Astrocyte (in vitro differentiated cells and primary cell): Measurements from ENCODE around the gene FYN. TPM values are rescaled to one million over a fixed set of nuclear protein-coding genes. Genes with fewer than 3 reads are reported as not detected.

ENCODE experiments used
- DNase-seq: peaks from one replicate; pipeline ENCODE4 v3.0.0-alpha.2; 2010; ENCODE audit warnings: low read depth
- FAIRE-seq: peaks from 2 replicates; lab custom pipeline; 2011; peaks lifted over from hg19 to GRCh38; lab: Jason Lieb, UNC
- H2AFZ ChIP-seq: 2 replicates; pipeline ENCODE4 v1.6.0; 2012; ENCODE audit warnings: low read depth, low read length, inconsistent platforms
- H3K27ac ChIP-seq: 2 replicates; pipeline ENCODE4 v1.5.1; 2011; ENCODE audit warnings: low read depth, low read length, inconsistent platforms
- H3K27me3 ChIP-seq: 2 replicates; pipeline ENCODE4 v1.6.0; 2011; ENCODE audit warnings: low read length, inconsistent platforms; ENCODE audit not compliant: insufficient read depth
- H3K36me3 ChIP-seq: 2 replicates; pipeline ENCODE4 v1.5.1; 2011; ENCODE audit warnings: low read length, inconsistent platforms; ENCODE audit not compliant: insufficient read depth
- H3K4me1 ChIP-seq: 2 replicates; pipeline ENCODE4 v1.5.1; 2011; ENCODE audit warnings: low read length, inconsistent platforms; ENCODE audit not compliant: insufficient read depth
- H3K4me2 ChIP-seq: 2 replicates; pipeline ENCODE4 v1.6.0; 2012; ENCODE audit warnings: low read length, inconsistent platforms
- H3K4me3 ChIP-seq: 2 replicates; pipeline ENCODE4 v1.5.1; 2011; ENCODE audit warnings: low read depth, mild to moderate bottlenecking, low read length, inconsistent platforms; ENCODE audit not compliant: insufficient read depth
- H3K79me2 ChIP-seq: 2 replicates; pipeline ENCODE4 v1.6.0; 2012; ENCODE audit warnings: mild to moderate bottlenecking, low read length, inconsistent platforms; ENCODE audit not compliant: insufficient read depth
- H3K9ac ChIP-seq: 2 replicates; pipeline ENCODE4 v1.6.0; 2012; ENCODE audit warnings: mild to moderate bottlenecking, low read length, inconsistent platforms
- H3K9me3 ChIP-seq: 2 replicates; pipeline ENCODE4 v1.5.1; 2012; ENCODE audit warnings: low read depth, mild to moderate bottlenecking, low read length, inconsistent platforms; ENCODE audit not compliant: insufficient read depth
- H4K20me1 ChIP-seq: 2 replicates; pipeline ENCODE4 v1.6.0; 2012; ENCODE audit warnings: low read length, inconsistent platforms; ENCODE audit not compliant: insufficient read depth
- H3K27ac Mint-ChIP-seq: one replicate; pipeline ENCODE4 v1.8.0; 2021; ENCODE audit warnings: mild to moderate bottlenecking, mixed read lengths; ENCODE audit not compliant: unreplicated experiment
- H3K27me3 Mint-ChIP-seq: one replicate; pipeline ENCODE4 v1.8.0; 2021; ENCODE audit warnings: low read depth, mixed read lengths; ENCODE audit not compliant: unreplicated experiment
- H3K36me3 Mint-ChIP-seq: one replicate; pipeline ENCODE4 v1.8.0; 2021; ENCODE audit warnings: low read depth, mixed read lengths; ENCODE audit not compliant: unreplicated experiment
- H3K4me1 Mint-ChIP-seq: one replicate; pipeline ENCODE4 v1.8.0; 2021; ENCODE audit warnings: low read depth, mixed read lengths; ENCODE audit not compliant: unreplicated experiment
- H3K4me3 Mint-ChIP-seq: one replicate; pipeline ENCODE4 v1.8.0; 2021; ENCODE audit warnings: mild to moderate bottlenecking, moderate library complexity, mixed read lengths; ENCODE audit not compliant: unreplicated experiment
- H3K9me3 Mint-ChIP-seq: one replicate; pipeline ENCODE4 v1.8.0; 2021; ENCODE audit warnings: mild to moderate bottlenecking, mixed read lengths; ENCODE audit not compliant: unreplicated experiment
- CTCF ChIP-seq: IDR thresholded peaks from 2 replicates; pipeline ENCODE4 v1.5.1; 2011; ENCODE audit warnings: low read depth, mild to moderate bottlenecking, inconsistent platforms, low read length, moderate library complexity; ENCODE audit not compliant: insufficient read depth
- EZH2 ChIP-seq: IDR thresholded peaks from 2 replicates; pipeline ENCODE4 v1.6.1; 2012; ENCODE audit warnings: mild to moderate bottlenecking, low read length, inconsistent platforms; ENCODE audit not compliant: insufficient read depth
- total RNA-seq: library from RNA; stranded (reverse); gene quantifications from 2 replicates; pipeline ENCODE4 v1.2.1, GENCODE V29; 2021

FYN gene
- total RNA-seq, 1 donor from 2014 or later: 167 TPM

- peaks cover 4% of the 10 kb centered on the region for H3K9me3 Mint-ChIP-seq
- no peaks in the 10 kb centered on the region for H3K27me3 ChIP-seq
- H3K36me3 ChIP-seq: no peaks in the 10 kb centered on the region
- H3K4me3 ChIP-seq: no peak overlapping the region
- FAIRE-seq (no peak), DNase-seq (peak; percentile 84)
- H3K27ac Mint-ChIP-seq: peak overlapping the region; percentile 55
- H3K4me2 ChIP-seq: peak overlapping the region; percentile 48
- H3K9me3 ChIP-seq: peaks cover 4% of the 10 kb centered on the region
- H3K9ac ChIP-seq: no peak overlapping the region
- peaks cover 21% of the 10 kb centered on the region for H4K20me1 ChIP-seq
- H3K4me1 ChIP-seq: peaks cover 22% of the 10 kb centered on the region
- H3K79me2 ChIP-seq: peaks cover 32% of the 10 kb centered on the region
- no peak overlapping the region for H2AFZ ChIP-seq
- H3K4me3 Mint-ChIP-seq: no peak overlapping the region
- no peaks in the 10 kb centered on the region for H3K27me3 Mint-ChIP-seq
- TF ChIP-seq EZH2: no peak
- TF ChIP-seq CTCF: no peak
- H3K4me1 Mint-ChIP-seq: peaks cover 30% of the 10 kb centered on the region
- H3K27ac ChIP-seq: no peak overlapping the region
- peaks cover 20% of the 10 kb centered on the region for H3K36me3 Mint-ChIP-seq
These were observed 136.2 kb downstream of the FYN start for GRCh38 chr6:111737065-111737521.

GRCh38 chr6:111736005-111736608 is 137.1 kb downstream of the FYN start:
- no peaks in the 10 kb centered on the region for H3K27me3 ChIP-seq
- peaks cover 21% of the 10 kb centered on the region for H4K20me1 ChIP-seq
- H3K36me3 Mint-ChIP-seq: peaks cover 21% of the 10 kb centered on the region
- H3K27ac Mint-ChIP-seq: no peak overlapping the region
- no peak overlapping the region for H2AFZ ChIP-seq
- no peaks in the 10 kb centered on the region for H3K36me3 ChIP-seq
- H3K9me3 ChIP-seq: peaks cover 4% of the 10 kb centered on the region
- no peak overlapping the region for H3K9ac ChIP-seq
- no peak overlapping the region for H3K4me3 ChIP-seq
- no peak for FAIRE-seq
- DNase-seq: no peak
- peaks cover 31% of the 10 kb centered on the region for H3K4me1 Mint-ChIP-seq
- no peak overlapping the region for H3K27ac ChIP-seq
- H3K9me3 Mint-ChIP-seq: peaks cover 4% of the 10 kb centered on the region
- peaks cover 29% of the 10 kb centered on the region for H3K4me1 ChIP-seq
- H3K4me3 Mint-ChIP-seq: no peak overlapping the region
- H3K4me2 ChIP-seq: no peak overlapping the region
- peaks cover 32% of the 10 kb centered on the region for H3K79me2 ChIP-seq
- no peaks in the 10 kb centered on the region for H3K27me3 Mint-ChIP-seq
- TF ChIP-seq EZH2: no peak
- no peak for TF ChIP-seq CTCF
